ENCODE results near the gene SLN.
"Not testable (repeated sequence)": the region's sequence is repeated elsewhere in the genome, so short reads cannot be mapped to it uniquely, and the experiment has no call there.

SLN gene

GRCh38 chr11:107711861-107712755 is at the start of gene SLN:
SLN (minus strand) TSS chr11:107712056.
- DNase-seq: peak in 1 of 51 donors; percentile 9

- DNase-seq: not testable (repeated sequence)
Measured at GRCh38 chr11:107758719-107759355, 47.0 kb upstream of the SLN start.

DNA sequence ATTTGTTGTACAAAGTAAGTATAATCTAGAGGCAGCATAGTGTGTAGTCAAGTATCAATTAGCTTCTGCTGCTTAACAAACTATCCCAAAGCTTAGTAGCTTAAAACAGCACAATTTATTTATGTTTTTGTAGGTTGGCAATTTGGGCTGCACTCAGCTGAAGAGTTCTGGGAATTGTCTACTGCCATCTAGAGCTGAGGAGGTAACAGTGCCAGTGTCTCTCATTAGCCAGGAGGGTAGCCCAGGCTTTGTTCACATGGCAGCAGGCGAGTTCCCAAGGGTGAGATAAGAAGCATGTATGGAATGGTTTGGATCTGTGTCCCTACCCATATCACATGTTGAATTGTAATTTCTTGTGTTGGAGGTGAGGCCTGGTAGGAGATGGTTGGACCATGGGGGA is 45.8 kb upstream of the SLN start:
- no peak for DNase-seq

- peak in 15 of 51 donors; percentile 1 to 37 (median 6) for DNase-seq
Measured at GRCh38 chr11:107756553-107756952, 44.7 kb upstream of the SLN start.

DNA sequence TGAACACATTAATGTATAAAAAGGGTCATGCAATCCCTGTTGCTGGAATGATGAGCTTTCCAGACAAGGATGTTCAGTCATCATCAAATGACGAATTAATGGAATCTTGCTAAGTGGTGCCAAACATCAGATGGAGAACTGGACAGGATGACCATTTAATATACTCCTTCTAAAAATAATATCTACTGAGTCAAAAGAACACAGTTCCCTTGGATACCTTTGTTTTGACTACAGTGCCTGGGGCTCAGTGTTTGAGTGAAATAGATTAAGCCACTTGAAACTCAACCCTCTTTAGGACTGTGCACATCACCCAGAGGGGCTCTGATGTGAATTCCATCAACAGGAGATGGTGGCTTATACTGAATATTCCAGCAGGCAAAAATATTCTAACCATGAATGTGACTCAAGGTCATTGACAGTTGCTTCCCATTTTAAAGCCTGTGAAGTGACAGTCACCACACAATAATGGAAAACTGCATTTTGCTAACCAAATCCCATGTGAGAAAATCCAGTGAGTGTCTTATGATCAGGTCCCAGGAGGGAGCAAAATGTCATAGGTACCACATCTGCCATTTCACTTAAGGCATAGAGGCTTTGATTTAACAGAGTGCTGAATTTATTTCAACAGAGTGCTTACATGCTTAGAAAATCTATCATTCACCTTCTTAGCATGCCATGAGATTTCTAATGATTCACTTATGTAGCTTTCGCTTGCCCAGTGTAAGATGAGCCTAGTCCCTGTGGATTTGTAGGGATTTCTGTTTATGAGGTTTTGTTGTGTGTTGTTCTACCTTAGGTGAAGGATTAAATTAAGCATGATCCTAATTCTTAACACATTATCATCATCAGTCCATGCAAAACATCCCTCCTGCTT is 41.3 kb upstream of the SLN start:
- DNase-seq: no peak

DNA sequence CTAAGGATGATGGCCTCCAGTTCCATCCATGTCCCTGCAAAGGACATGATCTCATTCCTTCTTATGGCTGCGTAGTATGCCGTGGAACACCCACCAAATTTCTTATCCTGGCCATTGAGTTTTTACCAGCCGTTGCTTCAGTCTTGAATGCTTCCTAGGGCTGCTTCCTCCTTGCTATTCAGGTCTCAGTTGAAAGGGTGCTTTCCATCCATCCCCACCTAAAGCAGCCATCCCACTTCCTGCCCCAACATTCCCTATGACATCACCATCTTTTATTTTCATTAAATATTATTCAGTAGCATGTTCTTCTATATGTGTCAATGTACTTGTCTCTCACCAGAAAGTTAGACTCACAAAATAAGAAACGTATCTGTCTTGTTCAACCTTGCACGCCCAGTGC is 40.7 kb upstream of the SLN start:
- no peak for DNase-seq

DNA sequence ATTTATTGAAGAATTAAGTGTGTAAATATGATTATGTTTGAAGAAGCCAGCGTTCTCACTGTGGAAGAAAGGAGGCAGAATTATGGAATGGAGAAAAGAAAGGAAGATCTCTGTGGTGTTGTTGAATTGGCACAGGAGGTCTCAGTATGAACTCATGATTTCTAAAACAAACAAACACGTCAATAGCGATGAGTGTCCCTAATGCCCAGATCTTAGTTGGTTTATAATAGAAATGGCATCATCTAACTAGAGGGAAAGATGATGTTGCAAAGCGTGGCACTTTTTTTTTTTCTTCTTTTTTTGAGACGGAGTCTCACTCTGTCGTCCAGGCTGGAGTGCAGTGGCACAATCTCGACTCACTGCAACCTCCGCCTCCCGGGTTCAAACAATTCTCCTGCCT is 39.2 kb upstream of the SLN start:
- DNase-seq: no peak

GRCh38 chr11:107750313-107750712 is 38.5 kb upstream of the SLN start:
- DNase-seq: no peak

DNA sequence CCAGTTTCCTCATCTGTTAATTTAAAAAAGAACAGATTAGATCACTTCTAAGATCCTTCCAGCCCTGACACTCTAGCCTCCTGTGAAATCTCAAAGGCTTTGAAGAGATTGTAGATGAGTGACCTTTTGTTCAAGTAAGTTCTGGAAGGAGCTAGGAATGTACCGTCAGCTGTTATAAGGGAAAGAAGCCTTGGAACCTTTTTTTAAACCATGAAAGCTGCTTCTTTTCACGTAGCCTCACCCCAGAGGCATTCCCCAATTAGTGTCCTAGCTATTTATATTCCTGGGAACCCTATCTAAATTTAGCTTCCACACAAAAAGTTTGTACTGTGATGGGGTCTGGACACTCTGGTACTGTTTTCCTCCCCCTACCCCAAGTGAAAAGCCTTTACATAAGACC is 35.8 kb upstream of the SLN start:
- DNase-seq: no peak

GRCh38 chr11:107744736-107745135 is 32.9 kb upstream of the SLN start:
- no peak for DNase-seq

DNA sequence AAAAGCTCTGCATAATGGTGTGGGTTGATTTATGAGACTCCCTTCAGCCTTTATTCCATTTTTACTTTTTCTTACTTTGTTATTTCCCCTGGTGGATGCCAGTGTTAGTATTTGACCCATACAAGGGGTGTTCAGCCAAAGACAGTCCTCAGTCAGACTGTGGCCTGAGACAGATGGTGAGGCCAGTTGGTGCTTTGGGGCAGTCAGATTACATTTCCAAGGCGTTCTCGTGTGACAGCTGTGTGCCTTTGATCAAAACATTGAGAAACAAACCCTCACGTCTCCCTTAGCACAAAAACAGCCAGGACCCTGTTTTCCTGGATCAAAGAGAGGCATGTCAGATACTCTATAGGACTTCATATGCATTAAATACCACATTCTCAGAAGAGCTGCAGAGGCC is 31.3 kb upstream of the SLN start:
- DNase-seq: no peak

- DNase-seq: no peak
Measured at GRCh38 chr11:107741044-107741823, 29.4 kb upstream of the SLN start.

GRCh38 chr11:107740271-107740670 is 28.4 kb upstream of the SLN start:
- DNase-seq: no peak

DNA sequence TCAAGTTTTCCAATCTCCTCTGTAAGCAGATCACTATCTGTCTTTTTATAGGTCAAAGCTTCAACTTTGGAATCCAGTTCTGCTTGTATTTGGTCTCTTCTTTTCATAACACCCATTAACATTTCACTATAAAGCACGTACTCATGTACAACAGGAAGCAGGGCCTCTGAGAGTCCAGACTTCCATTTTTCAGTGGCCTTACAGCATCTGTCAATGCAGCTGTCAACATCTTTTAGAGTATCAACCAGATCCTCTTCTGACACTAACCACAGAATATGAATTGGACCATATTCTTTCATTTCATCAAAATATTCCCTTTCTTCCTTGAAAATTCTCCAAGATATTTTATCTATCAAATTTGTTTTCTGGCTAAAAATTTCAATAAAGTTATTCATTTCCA is 24.7 kb upstream of the SLN start:
- no peak for DNase-seq

DNA sequence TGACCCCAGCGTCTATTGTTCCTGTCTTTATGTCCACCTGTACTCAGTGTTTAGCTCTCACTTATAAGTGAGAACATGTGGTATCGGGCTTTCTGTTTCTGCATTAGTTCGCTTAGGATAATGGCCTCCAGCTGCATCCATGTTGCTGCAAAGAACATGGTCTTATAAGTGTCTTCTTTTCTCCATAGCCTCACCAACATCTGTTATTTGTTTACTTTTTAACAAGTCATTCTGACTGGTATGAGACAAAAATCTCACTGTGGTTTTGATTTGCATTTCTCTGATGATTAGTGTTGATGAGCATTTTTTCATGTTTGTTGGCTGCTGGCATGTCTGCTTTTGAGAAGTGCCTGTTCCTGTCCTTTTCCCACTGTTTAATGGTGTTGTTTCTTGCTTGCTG is 21.7 kb upstream of the SLN start:
- DNase-seq: no peak

DNA sequence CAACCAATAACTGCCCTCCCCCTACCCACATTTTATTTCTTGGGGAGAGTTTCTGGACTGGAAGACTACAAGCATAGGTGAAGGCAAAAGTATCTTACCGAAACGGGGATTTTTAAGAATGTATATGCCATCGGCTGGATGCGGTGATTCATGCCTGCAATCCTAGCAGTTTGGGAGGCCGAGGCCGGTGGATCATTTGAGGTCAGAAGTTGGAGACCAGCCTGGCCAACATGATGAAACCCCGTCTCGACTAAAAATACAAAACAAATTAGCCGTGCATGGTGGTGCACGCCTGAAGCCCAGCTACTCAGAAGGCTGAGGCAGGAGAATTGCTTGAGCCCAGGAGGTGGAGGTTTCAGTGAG is 20.8 kb upstream of the SLN start:
- no peak for DNase-seq

DNA sequence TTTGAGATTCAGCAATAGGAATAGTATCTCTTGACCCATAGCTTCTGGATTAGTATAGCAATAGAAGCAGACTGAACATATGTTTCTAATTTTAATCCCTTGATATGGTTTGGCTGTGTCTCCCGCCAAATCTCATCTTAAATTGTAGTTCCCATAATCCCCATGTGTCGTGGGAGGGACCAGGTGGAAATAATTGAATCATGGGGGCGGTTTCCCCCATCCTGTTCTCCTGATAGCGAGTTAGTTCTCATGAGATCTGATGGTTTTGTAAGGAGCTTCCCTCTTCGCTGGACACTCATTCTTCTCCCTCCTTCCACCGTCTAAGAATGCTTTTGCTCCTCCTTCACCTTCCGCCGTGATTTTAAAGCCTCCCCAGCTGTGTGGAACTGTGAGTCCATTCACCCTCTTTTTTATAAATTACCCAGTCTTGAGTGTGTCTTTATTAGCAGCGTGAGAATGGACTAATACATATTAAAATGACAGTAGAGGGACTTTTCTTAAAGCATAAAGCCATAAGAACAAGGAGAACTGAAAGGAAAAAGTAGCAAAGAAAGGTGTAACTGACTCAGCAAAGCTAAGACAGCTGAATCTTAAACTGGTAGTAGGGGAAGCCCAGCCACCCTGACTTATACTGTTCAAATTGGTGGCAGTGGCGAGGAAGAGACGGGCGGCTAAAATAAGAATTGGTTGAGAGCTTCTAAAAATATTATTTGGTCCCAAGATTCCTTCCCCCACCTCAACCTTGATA is 20.3 kb upstream of the SLN start:
- no peak for DNase-seq

DNA sequence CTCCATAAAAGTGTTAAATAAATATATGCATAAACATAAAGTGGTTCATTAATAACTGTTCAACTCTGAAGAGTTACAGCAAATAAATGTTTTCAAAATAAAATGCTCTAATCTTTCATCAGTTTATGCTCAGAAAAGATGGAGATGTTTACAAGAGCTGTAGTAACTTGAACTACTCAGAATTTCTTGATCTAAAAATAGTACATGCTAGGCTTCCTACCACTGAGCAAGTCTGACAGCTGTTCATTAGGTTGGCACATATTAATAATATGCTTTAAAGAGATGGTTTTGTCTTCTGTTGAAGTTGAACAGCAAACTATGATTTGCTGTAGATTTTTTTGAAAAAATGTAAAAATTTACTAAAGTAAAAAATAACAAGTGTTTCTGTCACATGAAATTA is 10.8 kb upstream of the SLN start:
- DNase-seq: no peak

GRCh38 chr11:107721207-107721606 is 9.4 kb upstream of the SLN start:
- no peak for DNase-seq

GRCh38 chr11:107720303-107720774 is 8.5 kb upstream of the SLN start:
- DNase-seq: no peak
